SK-N-SH treated with all-trans-retinoic acid at 6 μM for 48 hours (cell line): ENCODE results near the gene ACOX1.

Source experiments
- ARNTL ChIP-seq: fragments of 450-650 bp; formaldehyde crosslinking; IDR thresholded peaks from 2 replicates; pipeline ENCODE4 v1.5.0; 2020; ENCODE audit warnings: low read depth, mild to moderate bottlenecking, moderate library complexity, borderline replicate concordance
- SNAI2 ChIP-seq: fragments of 250-450 bp; sonication (Bioruptor Pico); IDR thresholded peaks from 2 replicates; pipeline ENCODE4 v1.5.0; 2020; ENCODE audit warnings: mild to moderate bottlenecking, moderate library complexity
- TCF4 ChIP-seq: fragments of 250-450 bp; sonication (Bioruptor Pico); IDR thresholded peaks from 2 replicates; pipeline ENCODE4 v1.8.0; 2021; ENCODE audit warnings: mild to moderate bottlenecking, moderate library complexity, borderline replicate concordance
- ZC3H10 ChIP-seq: fragments of 250-450 bp; sonication (Bioruptor Pico); IDR thresholded peaks from 2 replicates; pipeline ENCODE4 v1.5.1; 2021; ENCODE audit warnings: mild to moderate bottlenecking, moderate library complexity
- TF ChIP-seq, protein P1 (sequence below): fragments of 250-450 bp; sonication (Bioruptor Pico); IDR thresholded peaks from 2 replicates; pipeline ENCODE4 v1.8.0; 2020; ENCODE audit warnings: mild to moderate bottlenecking, moderate library complexity, borderline replicate concordance
- TF ChIP-seq, protein P2 (sequence below): fragments of 250-450 bp; sonication (Bioruptor Pico); IDR thresholded peaks from 2 replicates; pipeline ENCODE4 v1.8.0; 2021; ENCODE audit warnings: low read depth, mild to moderate bottlenecking, moderate library complexity, borderline replicate concordance

DNA sequence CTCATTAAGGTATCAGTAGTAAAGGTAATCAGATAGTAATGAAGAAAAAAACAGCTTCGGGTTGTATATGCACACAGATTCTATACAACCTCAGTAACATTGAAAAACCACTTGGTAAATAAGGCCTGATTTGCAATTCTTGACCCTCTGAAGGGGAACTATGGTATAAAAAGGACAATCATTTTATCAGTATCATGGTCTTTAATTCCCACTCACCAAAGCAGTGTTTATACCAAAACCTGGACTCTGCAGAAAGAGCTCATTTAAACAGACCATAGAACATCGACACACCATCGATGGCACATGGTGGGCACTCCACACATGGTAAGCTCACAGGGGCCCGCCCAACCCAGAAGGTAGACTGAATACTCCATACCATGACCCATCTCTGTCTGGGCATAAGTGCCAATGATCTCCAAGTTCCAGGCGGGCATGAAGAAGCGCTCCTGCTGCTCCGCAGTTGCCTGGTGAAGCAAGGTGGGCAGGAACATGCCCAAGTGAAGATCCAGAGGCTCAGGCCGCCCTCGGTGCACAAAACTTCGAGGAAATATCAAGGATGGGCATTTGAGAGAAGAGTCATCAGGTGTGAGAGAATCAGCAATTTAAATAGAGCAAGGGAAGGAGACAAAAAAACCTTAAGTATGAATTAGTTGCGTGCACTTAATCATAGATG is 19.0 kb downstream of the ACOX1 start:
- TF ChIP-seq ZC3H10 (CRISPR knock-in tag) (no peak), SNAI2 (no peak), ARNTL (CRISPR knock-in tag) (no peak), TCF4 (no peak)
- TF ChIP-seq, protein P1, sequence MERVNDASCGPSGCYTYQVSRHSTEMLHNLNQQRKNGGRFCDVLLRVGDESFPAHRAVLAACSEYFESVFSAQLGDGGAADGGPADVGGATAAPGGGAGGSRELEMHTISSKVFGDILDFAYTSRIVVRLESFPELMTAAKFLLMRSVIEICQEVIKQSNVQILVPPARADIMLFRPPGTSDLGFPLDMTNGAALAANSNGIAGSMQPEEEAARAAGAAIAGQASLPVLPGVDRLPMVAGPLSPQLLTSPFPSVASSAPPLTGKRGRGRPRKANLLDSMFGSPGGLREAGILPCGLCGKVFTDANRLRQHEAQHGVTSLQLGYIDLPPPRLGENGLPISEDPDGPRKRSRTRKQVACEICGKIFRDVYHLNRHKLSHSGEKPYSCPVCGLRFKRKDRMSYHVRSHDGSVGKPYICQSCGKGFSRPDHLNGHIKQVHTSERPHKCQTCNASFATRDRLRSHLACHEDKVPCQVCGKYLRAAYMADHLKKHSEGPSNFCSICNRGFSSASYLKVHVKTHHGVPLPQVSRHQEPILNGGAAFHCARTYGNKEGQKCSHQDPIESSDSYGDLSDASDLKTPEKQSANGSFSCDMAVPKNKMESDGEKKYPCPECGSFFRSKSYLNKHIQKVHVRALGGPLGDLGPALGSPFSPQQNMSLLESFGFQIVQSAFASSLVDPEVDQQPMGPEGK, result no peak
- TF ChIP-seq, protein P2, sequence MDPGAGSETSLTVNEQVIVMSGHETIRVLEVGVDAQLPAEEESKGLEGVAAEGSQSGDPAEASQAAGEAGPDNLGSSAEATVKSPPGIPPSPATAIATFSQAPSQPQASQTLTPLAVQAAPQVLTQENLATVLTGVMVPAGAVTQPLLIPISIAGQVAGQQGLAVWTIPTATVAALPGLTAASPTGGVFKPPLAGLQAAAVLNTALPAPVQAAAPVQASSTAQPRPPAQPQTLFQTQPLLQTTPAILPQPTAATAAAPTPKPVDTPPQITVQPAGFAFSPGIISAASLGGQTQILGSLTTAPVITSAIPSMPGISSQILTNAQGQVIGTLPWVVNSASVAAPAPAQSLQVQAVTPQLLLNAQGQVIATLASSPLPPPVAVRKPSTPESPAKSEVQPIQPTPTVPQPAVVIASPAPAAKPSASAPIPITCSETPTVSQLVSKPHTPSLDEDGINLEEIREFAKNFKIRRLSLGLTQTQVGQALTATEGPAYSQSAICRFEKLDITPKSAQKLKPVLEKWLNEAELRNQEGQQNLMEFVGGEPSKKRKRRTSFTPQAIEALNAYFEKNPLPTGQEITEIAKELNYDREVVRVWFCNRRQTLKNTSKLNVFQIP, result no peak
